Kidney glomerular epithelial cell (primary cell): ENCODE results near the gene LIPG.
A peak's percentile ranks its signal among the peaks of the same experiment; 100 is the strongest.
"Not testable (repeated sequence)": the region's sequence is repeated elsewhere in the genome, so short reads cannot be mapped to it uniquely, and the experiment has no call there.

Experiments
- DNase-seq: peaks from one replicate; lab custom pipeline; 2025; lab: John Stamatoyannopoulos, UW

The LIPG gene

GRCh38 chr18:49573835-49574234 is 12.0 kb downstream of the LIPG start:
- no peak for DNase-seq

- DNase-seq: not testable (repeated sequence)
These were observed 17.2 kb downstream of the LIPG start for GRCh38 chr18:49579041-49579440.

GRCh38 chr18:49579583-49579982 is 17.7 kb downstream of the LIPG start:
- not testable (repeated sequence) for DNase-seq

- DNase-seq: no peak
These were observed 18.4 kb downstream of the LIPG start for GRCh38 chr18:49580279-49580678.

- DNase-seq: no peak
These were observed 19.5 kb downstream of the LIPG start for GRCh38 chr18:49581371-49581770.

GRCh38 chr18:49582579-49582978 is 20.7 kb downstream of the LIPG start:
- DNase-seq: no peak

GRCh38 chr18:49584394-49584793 is 22.5 kb downstream of the LIPG start:
- peak; percentile 12 for DNase-seq

- not testable (repeated sequence) for DNase-seq
These were observed 23.1 kb downstream of the LIPG start for GRCh38 chr18:49584951-49585350.

GRCh38 chr18:49585781-49586663 is 24.2 kb downstream of the LIPG start:
- DNase-seq: no peak

GRCh38 chr18:49588171-49588570 is 26.3 kb downstream of the LIPG start:
- no peak for DNase-seq

GRCh38 chr18:49588971-49589370 is 27.1 kb downstream of the LIPG start:
- DNase-seq: no peak

GRCh38 chr18:49590608-49591007 is 28.8 kb downstream of the LIPG start:
- no peak for DNase-seq

- no peak for DNase-seq
These were observed 29.4 kb downstream of the LIPG start for GRCh38 chr18:49591271-49591670.

- DNase-seq: no peak
These were observed 29.9 kb downstream of the LIPG start for GRCh38 chr18:49591775-49592174.

- no peak for DNase-seq
These were observed 34.8 kb downstream of the LIPG start for GRCh38 chr18:49596687-49597086.

- DNase-seq: no peak
These were observed 35.5 kb downstream of the LIPG start for GRCh38 chr18:49597157-49597931.

- DNase-seq: no peak
These were observed 39.4 kb downstream of the LIPG start for GRCh38 chr18:49601211-49601610.

GRCh38 chr18:49608366-49609255 is 46.8 kb downstream of the LIPG start:
- DNase-seq: no peak

GRCh38 chr18:49609256-49610021 is 47.6 kb downstream of the LIPG start:
- DNase-seq: peak; percentile 48

- DNase-seq: no peak
These were observed 48.2 kb downstream of the LIPG start for GRCh38 chr18:49610022-49610445.

GRCh38 chr18:49611316-49611715 is 49.5 kb downstream of the LIPG start:
- no peak for DNase-seq
